IMR-90 (cell line): ENCODE data around the gene NCAPG2. TPM values are rescaled to one million over a fixed set of nuclear protein-coding genes. Genes with fewer than 3 reads are reported as not detected.

ENCODE experiments used
- ATAC-seq: fragments of 200-7000 bp; cut with Tn5 transposase; 2 replicates; pipeline ENCODE4 v1.9.1; 2020; ENCODE audit warnings: low read depth, mild to moderate bottlenecking, moderate library complexity
- BruUV-seq: library from RNA; stranded (reverse); fragments of 400-500 nt; replicated peaks from 2 replicates; lab custom pipeline; 2021; lab: Mats Ljungman, UMichigan
- CTCF ChIA-PET: fragments of 300-600 bp; formaldehyde crosslinking; extraction: SDS; loops from one replicate; lab custom pipeline; 2021; ENCODE audit warnings: antibody characterized with exemption; lab: Yijun Ruan, JAX
- POLR2A ChIA-PET: fragments of 300-600 bp; sonication (Branson Sonifier 250); formaldehyde crosslinking; loops from one replicate; lab custom pipeline; 2022; ENCODE audit warnings: antibody characterized with exemption; ENCODE audit not compliant: unreplicated experiment; lab: Charles Lee
- DNase-seq: peaks from one replicate; pipeline ENCODE4 v3.0.0; 2013
- H2AFZ ChIP-seq: replicated peaks from 2 replicates; pipeline ENCODE3; 2013; ENCODE audit warnings: low read length, mild to moderate bottlenecking; ENCODE audit not compliant: poor library complexity
- H2AK5ac ChIP-seq: 2 replicates; pipeline ENCODE4 v1.6.1; 2013; ENCODE audit warnings: low read depth, low read length, inconsistent platforms
- H2AK9ac ChIP-seq: replicated peaks from 2 replicates; pipeline ENCODE3; 2013; ENCODE audit warnings: mild to moderate bottlenecking, low read depth, low read length, moderate library complexity; ENCODE audit not compliant: poor library complexity
- H2BK120ac ChIP-seq: 2 replicates; pipeline ENCODE4 v1.6.1; 2013; ENCODE audit warnings: low read depth, low read length, inconsistent platforms
- H2BK15ac ChIP-seq: 3 replicates; pipeline ENCODE4 v1.6.1; 2013; ENCODE audit warnings: low read depth, low read length, inconsistent platforms
- H2BK20ac ChIP-seq: 2 replicates; pipeline ENCODE4 v1.6.1; 2013; ENCODE audit warnings: low read depth, mild to moderate bottlenecking, inconsistent platforms, low read length, moderate library complexity
- H2BK5ac ChIP-seq: 2 replicates; pipeline ENCODE4 v1.6.1; 2013; ENCODE audit warnings: mild to moderate bottlenecking, low read depth, low read length, inconsistent platforms; ENCODE audit not compliant: poor library complexity, severe bottlenecking
- H3K14ac ChIP-seq: replicated peaks from 2 replicates; pipeline ENCODE4 v1.6.1; 2013; ENCODE audit warnings: low read depth, low read length, inconsistent platforms
- H3K18ac ChIP-seq: 2 replicates; pipeline ENCODE4 v1.6.1; 2013; ENCODE audit warnings: low read depth, low read length, control low read depth
- H3K23ac ChIP-seq: 2 replicates; pipeline ENCODE4 v1.6.1; 2013; ENCODE audit warnings: low read depth, low read length, inconsistent platforms
- H3K27ac ChIP-seq: 2 replicates; pipeline ENCODE4 v1.5.1; 2013; ENCODE audit warnings: mild to moderate bottlenecking, control low read depth, low read length; ENCODE audit not compliant: insufficient read depth
- H3K27me3 ChIP-seq: 2 replicates; pipeline ENCODE4 v1.6.1; 2013; ENCODE audit warnings: low read length; ENCODE audit not compliant: control insufficient read depth, insufficient read depth
- H3K36me3 ChIP-seq: 2 replicates; pipeline ENCODE4 v1.6.1; 2013; ENCODE audit warnings: low read length, mixed read lengths; ENCODE audit not compliant: control insufficient read depth, insufficient read depth
- H3K4ac ChIP-seq: 2 replicates; pipeline ENCODE4 v1.6.1; 2013; ENCODE audit warnings: low read depth, low read length, inconsistent platforms
- H3K4me1 ChIP-seq: 2 replicates; pipeline ENCODE4 v1.6.1; 2013; ENCODE audit warnings: low read length, mixed read lengths; ENCODE audit not compliant: control insufficient read depth, insufficient read depth
- H3K4me2 ChIP-seq: 2 replicates; pipeline ENCODE4 v1.6.1; 2013; ENCODE audit warnings: low read depth, mild to moderate bottlenecking, control low read depth, low read length, moderate library complexity
- H3K4me3 ChIP-seq: 2 replicates; pipeline ENCODE4 v1.5.1; 2013; ENCODE audit warnings: low read depth, mild to moderate bottlenecking, control low read depth, low read length, moderate library complexity; ENCODE audit not compliant: insufficient read depth
- H3K56ac ChIP-seq: 2 replicates; pipeline ENCODE4 v1.6.1; 2013; ENCODE audit warnings: low read length, inconsistent platforms; ENCODE audit not compliant: insufficient read depth; ENCODE audit errors: extremely low read depth
- H3K79me1 ChIP-seq, 2 experiments: 2 replicates each; pipeline ENCODE4 v1.6.1; 2013; ENCODE audit warnings: low read length in 2 of 2, inconsistent platforms in 1 of 2, low read depth in 1 of 2
- H3K9ac ChIP-seq: 2 replicates; pipeline ENCODE4 v1.6.1; 2013; ENCODE audit warnings: low read depth, low read length, control low read depth
- H3K9me1 ChIP-seq: 2 replicates; pipeline ENCODE4 v1.6.1; 2013; ENCODE audit warnings: low read length, inconsistent platforms; ENCODE audit not compliant: insufficient read depth
- H3K9me3 ChIP-seq: 2 replicates; pipeline ENCODE4 v1.6.1; 2013; ENCODE audit warnings: low read length; ENCODE audit not compliant: control insufficient read depth, insufficient read depth
- H4K20me1 ChIP-seq: 2 replicates; pipeline ENCODE4 v1.6.1; 2013; ENCODE audit warnings: low read length, inconsistent platforms; ENCODE audit not compliant: insufficient read depth
- H4K5ac ChIP-seq: 2 replicates; pipeline ENCODE4 v1.6.1; 2013; ENCODE audit warnings: mild to moderate bottlenecking, low read depth, low read length, control low read depth
- H4K8ac ChIP-seq, 2 experiments: 2 replicates each; pipeline ENCODE4 v1.6.1; 2013; ENCODE audit warnings: low read depth in 2 of 2, low read length in 2 of 2, control low read depth in 1 of 2, inconsistent platforms in 1 of 2
- H4K91ac ChIP-seq: 2 replicates; pipeline ENCODE4 v1.6.1; 2013; ENCODE audit warnings: low read depth, low read length, inconsistent platforms; ENCODE audit not compliant: insufficient read depth
- MAFK ChIP-seq: IDR thresholded peaks from 2 replicates; pipeline ENCODE4 v1.6.1; 2012; ENCODE audit warnings: low read depth, low read length, improper control_type of control experiment
- MXI1 ChIP-seq: IDR thresholded peaks from 2 replicates; pipeline ENCODE4 v1.6.1; 2012; ENCODE audit warnings: low read depth, mild to moderate bottlenecking, low read length, moderate library complexity, borderline replicate concordance
- NFE2L2 ChIP-seq: fragments of 150-350 bp; IDR thresholded peaks from 2 replicates; pipeline ENCODE4 v1.6.1; 2016; ENCODE audit warnings: low read depth, mild to moderate bottlenecking, low read length
- USF2 ChIP-seq: fragments of 150-350 bp; IDR thresholded peaks from 2 replicates; pipeline ENCODE4 v1.6.1; 2017; ENCODE audit warnings: mild to moderate bottlenecking, antibody characterized with exemption, low read length, low read depth
- WGBS, 2 experiments: methylation state at CpG; one replicate each; pipeline versions ENCODE4 v1.1.5 to v1.1.7; 2013; ENCODE audit warnings: missing lambda C conversion rate in 2 of 2; ENCODE audit not compliant: insufficient read length in 1 of 2; ENCODE audit errors: extremely low coverage in 2 of 2; 5-methylcytosine and 5-hydroxymethylcytosine counted together
- dilution Hi-C: fragments of 300-500 bp; cut with HindIII; formaldehyde crosslinking; loops from one replicate; pipeline ENCODE4 v1.14.3; 2018; ENCODE audit warnings: low sequenced_read_pairs; ENCODE audit not compliant: unreplicated experiment
- in situ Hi-C: fragments of 300-500 bp; cut with MboI; formaldehyde crosslinking; loops from 3 replicates; pipeline ENCODE4 v1.14.3; 2019; ENCODE audit warnings: low sequenced_read_pairs, inconsistent platforms, mixed read lengths
- intact Hi-C: fragments of 100-400 bp; cut with micrococcal nuclease; formaldehyde crosslinking; loops from 2 replicates; pipeline ENCODE4 v1.10.0; 2022
- polyA plus RNA-seq, 3 experiments: library from polyadenylated mRNA; depleted of rRNA; stranded (reverse); fragments of >200 nt; gene quantifications; 2 replicates each; pipeline ENCODE4 v1.2.3, GENCODE V29; 2012; ENCODE audit warnings: low replicate concordance in 1 of 3
- total RNA-seq: library from RNA; depleted of rRNA; stranded (reverse); fragments of >200 nt; gene quantifications from 2 replicates; pipeline ENCODE4 v1.2.3, GENCODE V29; 2012

NCAPG2 gene
- total and polyA plus RNA-seq, 2 of the 4 experiments (the other 2 are of a cell fraction) = 25.6 to 25.8 TPM

- H3K4me2 ChIP-seq = no peak overlapping the region
- no peak overlapping the region for H2AFZ ChIP-seq
- in situ Hi-C loops (no loop called here), intact Hi-C loops (no loop called here), dilution Hi-C loops (no loop called here)
- H2BK5ac ChIP-seq = no peak overlapping the region
- WGBS, 2 experiments = no CpG with 5 or more reads among the region's 5 CpGs
- no peak overlapping the region; the same call in 1 of the 2 replicates for H3K23ac ChIP-seq
- no peak overlapping the region for H3K18ac ChIP-seq
- H3K4me3 ChIP-seq = no peak overlapping the region
- POLR2A ChIA-PET = no interaction called here
- H4K91ac ChIP-seq = no peak overlapping the region
- no peak overlapping the region for H3K27ac ChIP-seq
- peaks cover 15% of the 10 kb centered on the region; the same call in 1 of the 2 replicates for H3K9me1 ChIP-seq
- no peak overlapping the region for H3K56ac ChIP-seq
- H3K14ac ChIP-seq = no peak overlapping the region
- H2BK120ac ChIP-seq = no peak overlapping the region
- H2AK9ac ChIP-seq = no peak overlapping the region
- H4K8ac ChIP-seq = no peak overlapping the region
- ATAC-seq = no peak
- no peaks in the 10 kb centered on the region for H4K20me1 ChIP-seq
- TF ChIP-seq NFE2L2 = no peak
- TF ChIP-seq MAFK = no peak
- no peak for TF ChIP-seq MXI1
- TF ChIP-seq USF2 = no peak
- H2AK5ac ChIP-seq = no peak overlapping the region; the same call in 1 of the 2 replicates
- H3K36me3 ChIP-seq = no peaks in the 10 kb centered on the region; the same call in 1 of the 2 replicates
- CTCF ChIA-PET = interaction anchor here (0.7 kb wide), 1 partner anchor 59 kb away, joined by 3 read pairs; no protein-coding TSS in a partner anchor
- no peaks in the 10 kb centered on the region for H3K9me3 ChIP-seq
- DNase-seq = no peak
- no peak overlapping the region for H2BK20ac ChIP-seq
- H2BK15ac ChIP-seq = no peak overlapping the region
- H3K9ac ChIP-seq = no peak overlapping the region
- H3K79me1 ChIP-seq = peaks cover 3 to 28% of the 10 kb centered on the region in 2 experiments; a peak in 2 of 4 replicates
- H4K5ac ChIP-seq = no peak overlapping the region
- no peak overlapping the region for H3K4ac ChIP-seq
- H3K27me3 ChIP-seq = no peaks in the 10 kb centered on the region
- BruUV-seq = no TSS peak
- H3K4me1 ChIP-seq = peaks cover 8% of the 10 kb centered on the region
These were observed 1.7 kb upstream of the NCAPG2 start for GRCh38 chr7:158706273-158706704.
